Mesodermal cell (in vitro differentiated cells): ENCODE measurements around the gene RBBP7.

Source experiments
- H3K27ac ChIP-seq: 2 replicates; pipeline ENCODE4 v1.7.0; 2013; ENCODE audit warnings: mild to moderate bottlenecking, low read depth, low read length, moderate library complexity; ENCODE audit not compliant: severe bottlenecking
- H3K36me3 ChIP-seq: 2 replicates; pipeline ENCODE4 v1.7.1; 2013; ENCODE audit warnings: mild to moderate bottlenecking, low read length, moderate library complexity; ENCODE audit not compliant: control insufficient read depth, insufficient read depth
- H3K4me1 ChIP-seq: one replicate; pipeline ENCODE4 v1.7.1; 2013; ENCODE audit warnings: mild to moderate bottlenecking, low read length; ENCODE audit not compliant: insufficient read depth, control insufficient read depth, poor library complexity, severe bottlenecking
- H3K4me3 ChIP-seq: 2 replicates; pipeline ENCODE4 v1.7.0; 2013; ENCODE audit warnings: low read length, control low read depth, mild to moderate bottlenecking; ENCODE audit not compliant: insufficient read depth, poor library complexity, severe bottlenecking; ENCODE audit errors: extremely low read depth
- H3K9me3 ChIP-seq: 2 replicates; pipeline ENCODE4 v1.7.1; 2013; ENCODE audit warnings: mild to moderate bottlenecking, low read length, moderate library complexity; ENCODE audit not compliant: control insufficient read depth
- WGBS, 2 experiments: methylation state at CpG; one replicate each; pipeline ENCODE4 v1.1.5; 2013; ENCODE audit warnings: missing lambda C conversion rate in 2 of 2; ENCODE audit not compliant: insufficient coverage in 2 of 2; 5-methylcytosine and 5-hydroxymethylcytosine counted together

RBBP7 gene

DNA sequence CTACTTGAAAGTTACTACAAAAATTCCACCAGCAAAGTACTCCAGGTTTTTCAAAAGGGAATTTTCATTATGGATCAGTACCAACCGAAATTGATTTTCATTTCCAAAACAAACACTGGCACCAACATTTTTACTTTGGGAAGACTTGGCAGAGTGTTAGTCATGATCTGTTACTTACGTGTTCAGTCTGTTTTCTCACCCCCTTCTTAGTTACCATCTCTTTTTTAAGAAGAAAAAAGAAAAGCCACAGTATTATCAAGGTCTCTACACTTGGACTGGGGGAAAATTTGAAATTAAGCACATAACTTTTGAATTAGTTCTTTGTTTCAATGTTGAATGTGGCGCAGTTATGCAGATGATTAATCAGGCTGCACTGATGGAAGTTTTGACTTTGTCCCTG is 27.5 kb downstream of the RBBP7 start:
- WGBS, 2 experiments = 100% methylated on average over 1 of the region's 3 CpGs

DNA sequence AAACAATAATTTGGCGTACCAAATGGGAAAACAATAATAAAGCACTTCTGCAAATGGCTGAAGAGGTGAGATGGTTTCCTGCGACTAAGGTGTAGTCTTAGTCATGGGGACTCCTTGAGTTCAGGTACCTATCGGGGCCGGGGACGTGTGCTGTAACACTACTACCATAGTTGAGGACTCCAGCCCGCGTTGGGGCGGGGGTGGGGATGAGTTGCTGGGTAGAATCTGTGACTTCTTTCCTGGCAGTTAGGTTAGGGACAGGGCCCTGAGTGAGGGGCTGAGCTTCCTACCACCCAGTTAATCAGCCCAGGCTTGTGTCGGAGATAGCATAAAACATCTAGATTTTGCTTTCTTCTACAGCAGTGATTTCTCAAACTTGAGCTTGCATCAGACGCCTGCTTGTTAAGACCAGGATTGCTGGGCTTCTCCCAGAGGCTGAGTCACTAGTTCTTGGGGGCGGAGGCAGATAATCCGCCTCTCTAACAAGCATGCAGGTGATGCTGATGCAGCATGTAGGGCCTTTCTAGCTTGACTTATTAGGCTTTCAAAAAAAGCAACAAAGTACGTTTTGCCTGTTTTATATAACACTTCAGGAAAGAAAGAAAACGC is 30.2 kb downstream of the RBBP7 start:
- 88 to 93% methylated on average over 4 to 6 of the region's 14 CpGs for WGBS, 2 experiments

More for the DNA sequence above, 27.5 kb downstream of the RBBP7 start:
- peaks cover 60% of the 10 kb centered on the region for H3K36me3 ChIP-seq
- H3K9me3 ChIP-seq = no peaks in the 10 kb centered on the region
- peaks cover 19% of the 10 kb centered on the region for H3K4me1 ChIP-seq
- H3K4me3 ChIP-seq = no peak overlapping the region
- no peak overlapping the region for H3K27ac ChIP-seq

DNA sequence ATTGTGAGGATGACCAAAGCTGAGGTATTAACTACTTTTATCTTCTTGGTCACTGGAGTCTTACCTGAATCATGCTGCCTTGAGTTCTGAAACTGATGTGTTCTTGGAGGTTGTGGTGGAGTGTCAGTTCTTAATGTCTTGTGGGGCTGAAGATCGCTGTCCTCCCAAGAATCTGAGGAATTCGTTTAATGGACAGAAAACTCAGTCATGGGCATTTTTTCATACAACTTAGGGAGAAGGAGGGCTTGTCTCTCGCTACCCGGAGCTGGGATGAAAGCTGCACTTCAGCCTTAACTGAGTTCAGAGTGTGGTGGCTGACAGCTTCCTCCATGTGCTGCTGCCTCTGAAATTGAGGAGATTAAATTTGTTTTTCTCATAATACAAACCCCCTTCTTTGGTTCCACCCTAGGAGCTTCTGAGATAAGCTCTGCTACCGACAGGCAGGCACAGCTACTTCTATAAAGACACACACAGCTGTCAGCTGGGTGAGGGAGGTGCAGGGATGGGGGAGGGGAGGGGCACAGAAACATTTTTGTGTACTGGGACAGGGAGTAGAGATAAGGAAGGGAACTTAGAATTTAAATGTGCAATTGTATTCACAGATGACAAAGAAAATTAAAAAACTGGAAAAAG is 30.8 kb downstream of the RBBP7 start:
- WGBS, 2 experiments = no CpG with 5 or more reads among the region's 5 CpGs
- peaks cover 36% of the 10 kb centered on the region for H3K36me3 ChIP-seq
- peak overlapping the region; percentile 73 for H3K27ac ChIP-seq
- H3K9me3 ChIP-seq = no peaks in the 10 kb centered on the region
- H3K4me3 ChIP-seq = no peak overlapping the region
- H3K4me1 ChIP-seq = peaks cover 20% of the 10 kb centered on the region

More for the DNA sequence above, 30.2 kb downstream of the RBBP7 start:
- Histone ChIP-seq H3K4me1 (peaks cover 19% of the 10 kb centered on the region), H3K36me3 (peaks cover 42% of the 10 kb centered on the region), H3K27ac (peak overlapping the region; percentile 73), H3K9me3 (no peaks in the 10 kb centered on the region), H3K4me3 (no peak overlapping the region)

DNA sequence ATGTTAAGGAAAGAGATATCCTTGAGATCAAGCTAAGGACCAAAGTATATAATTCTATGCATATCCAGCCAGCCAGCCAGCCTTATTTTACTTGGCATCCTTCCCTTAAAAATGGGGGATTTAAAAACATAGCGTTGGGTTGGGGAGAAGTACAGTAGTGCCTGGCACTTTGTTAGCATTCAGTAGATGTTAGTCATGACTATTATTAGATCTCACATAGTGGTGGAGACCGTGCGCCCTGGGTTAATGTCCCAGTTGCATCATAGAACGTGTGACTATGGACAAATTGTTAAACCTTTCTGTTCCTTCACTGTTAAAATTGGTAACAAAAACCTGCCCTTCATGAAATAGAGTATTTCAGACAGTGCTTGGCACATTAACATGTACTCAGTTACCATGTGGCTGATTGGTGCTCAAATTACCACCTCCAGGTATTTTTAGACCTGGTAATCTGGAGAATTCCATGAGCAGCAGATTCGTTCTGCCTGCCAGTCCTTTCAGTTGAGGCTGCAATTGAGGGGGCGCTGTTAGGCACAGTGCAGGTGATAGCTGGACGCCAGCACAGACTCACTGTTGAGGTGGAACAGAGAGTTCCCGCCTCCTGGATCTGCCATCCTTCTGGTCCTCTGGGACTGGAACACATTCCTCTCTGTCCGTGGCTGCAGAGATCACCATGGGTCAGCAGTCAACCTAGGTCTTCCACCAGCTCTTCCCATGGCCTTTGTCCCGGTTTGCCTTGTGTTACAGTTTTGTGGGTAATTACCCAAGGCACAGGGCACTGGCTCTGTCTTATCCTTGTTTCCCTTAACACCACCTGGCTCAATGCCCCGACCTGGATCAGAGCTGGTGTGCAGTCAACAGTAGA is 31.7 kb downstream of the RBBP7 start:
- WGBS, 2 experiments = 90 to 93% methylated on average over 2 to 4 of the region's 11 CpGs

DNA sequence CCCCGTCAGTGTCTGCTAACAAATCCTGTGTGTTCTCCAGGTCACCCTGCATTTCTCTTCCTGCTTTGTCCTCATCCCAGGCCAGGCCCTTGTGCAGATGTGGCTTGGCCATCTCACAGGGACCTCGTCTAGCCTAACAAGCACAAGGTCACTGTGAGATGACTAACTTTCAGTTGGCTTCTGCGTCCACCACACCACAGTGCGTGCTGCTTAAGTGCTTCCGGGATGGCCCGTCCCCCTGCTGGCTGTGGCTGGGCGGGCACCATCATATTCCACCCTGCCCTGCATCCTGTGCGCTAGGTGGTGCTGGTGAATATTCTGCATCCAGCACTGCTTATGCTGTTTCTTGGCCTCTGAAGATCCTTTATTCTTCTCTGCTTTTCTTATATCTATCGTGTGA is 33.8 kb downstream of the RBBP7 start:
- H3K4me1 ChIP-seq = peaks cover 27% of the 10 kb centered on the region
- peaks cover 24% of the 10 kb centered on the region for H3K36me3 ChIP-seq
- 69 to 91% methylated on average over 5 of the region's 9 CpGs for WGBS, 2 experiments

More for the DNA sequence above, 31.7 kb downstream of the RBBP7 start:
- peak overlapping the region; percentile 29 for H3K27ac ChIP-seq
- H3K4me3 ChIP-seq = no peak overlapping the region
- H3K36me3 ChIP-seq = peaks cover 28% of the 10 kb centered on the region
- H3K9me3 ChIP-seq = no peaks in the 10 kb centered on the region
- H3K4me1 ChIP-seq = peaks cover 24% of the 10 kb centered on the region

DNA sequence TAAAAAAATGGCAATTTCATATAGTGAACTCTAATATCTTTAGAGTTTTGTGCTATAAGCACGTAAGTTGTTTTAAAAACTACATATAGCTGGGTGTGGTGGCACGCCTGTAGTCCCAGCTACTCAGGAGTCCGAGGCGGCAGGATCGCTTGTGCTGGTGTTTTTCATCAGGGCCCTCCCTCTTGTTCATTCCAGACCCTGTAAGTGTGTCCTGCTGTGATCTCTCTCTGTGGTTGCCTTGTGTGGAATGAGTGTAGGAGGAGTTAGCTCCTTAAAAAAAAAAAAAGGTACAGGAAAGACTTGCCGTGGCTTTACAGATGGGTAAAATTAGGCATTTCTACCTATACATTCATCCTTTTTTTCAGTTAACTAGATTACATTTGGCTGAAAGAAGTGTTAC is 35.4 kb downstream of the RBBP7 start:
- no CpG with 5 or more reads among the region's 6 CpGs for WGBS, 2 experiments
- Histone ChIP-seq H3K4me1 (peaks cover 25% of the 10 kb centered on the region), H3K4me3 (no peak overlapping the region), H3K36me3 (peaks cover 30% of the 10 kb centered on the region), H3K9me3 (no peaks in the 10 kb centered on the region), H3K27ac (no peak overlapping the region)

More for the DNA sequence above, 33.8 kb downstream of the RBBP7 start:
- Histone ChIP-seq H3K27ac (no peak overlapping the region), H3K4me3 (no peak overlapping the region), H3K9me3 (no peaks in the 10 kb centered on the region)

DNA sequence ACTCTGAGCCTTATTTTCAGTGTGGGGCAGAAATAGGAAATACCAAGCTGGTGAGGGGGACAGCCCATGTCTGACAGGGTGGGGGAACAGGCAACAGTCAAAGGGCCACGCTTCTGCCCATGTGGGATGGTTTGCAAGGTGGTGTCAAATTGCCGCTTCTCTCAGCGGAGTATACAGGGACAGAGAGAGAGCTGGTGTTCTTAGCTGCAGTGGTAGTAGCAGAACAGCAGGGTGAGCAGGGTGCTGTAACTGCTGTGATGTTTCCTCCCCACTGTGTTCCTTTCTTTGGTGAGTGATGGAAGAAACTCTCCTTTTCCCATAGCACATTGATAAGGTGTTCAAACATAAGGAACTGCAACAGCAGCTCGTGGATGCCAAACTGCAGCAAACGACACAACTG is 37.9 kb downstream of the RBBP7 start:
- Histone ChIP-seq H3K4me3 (no peak overlapping the region), H3K36me3 (peaks cover 25% of the 10 kb centered on the region), H3K27ac (no peak overlapping the region), H3K9me3 (no peaks in the 10 kb centered on the region), H3K4me1 (peaks cover 8% of the 10 kb centered on the region)
- whole genome bisulfite sequencing, 2 experiments = 83% methylated on average over 3 of the region's 5 CpGs; no CpG with 5 or more reads in 1 of the 2 experiments

DNA sequence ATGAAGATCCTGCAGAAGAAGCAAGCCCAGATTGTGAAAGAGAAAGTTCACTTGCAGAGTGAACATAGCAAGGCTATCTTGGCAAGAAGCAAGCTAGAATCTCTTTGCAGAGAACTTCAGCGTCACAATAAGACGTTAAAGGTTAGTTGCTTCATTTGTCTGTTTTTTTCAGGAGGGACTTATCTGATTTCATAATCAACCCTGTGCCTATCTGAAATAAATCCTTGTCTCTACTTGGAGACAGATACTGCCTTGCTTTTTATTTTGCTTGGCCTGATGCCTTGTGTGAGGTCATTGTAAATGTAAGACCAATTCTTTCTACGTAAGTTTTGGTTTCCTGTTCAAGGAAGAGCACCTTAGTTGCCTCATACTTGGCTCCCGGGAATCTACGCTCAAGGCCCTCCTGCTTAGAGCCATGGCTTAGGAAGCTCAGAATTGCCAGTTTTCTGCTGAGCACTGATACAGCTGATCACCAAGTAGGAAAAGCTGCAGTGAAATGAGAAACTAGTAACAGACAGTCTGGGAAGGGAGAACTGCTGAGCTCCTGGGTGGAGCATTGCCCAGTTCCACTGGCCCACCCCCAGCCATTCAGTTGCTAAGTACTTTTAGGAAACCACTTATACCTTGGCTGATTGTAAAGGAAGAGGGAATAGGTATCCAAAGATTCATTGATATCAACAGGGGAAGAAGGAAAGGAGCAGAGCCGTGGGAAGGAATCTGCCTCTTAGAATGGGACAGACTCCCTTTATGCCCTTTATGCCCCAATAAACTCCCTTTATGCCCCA is 41.8 kb downstream of the RBBP7 start:
- Histone ChIP-seq H3K36me3 (peaks cover 20% of the 10 kb centered on the region), H3K9me3 (no peaks in the 10 kb centered on the region), H3K27ac (no peak overlapping the region), H3K4me1 (peaks cover 3% of the 10 kb centered on the region), H3K4me3 (no peak overlapping the region)
- 96 to 97% methylated on average over 4 to 5 of the region's 6 CpGs for WGBS, 2 experiments

DNA sequence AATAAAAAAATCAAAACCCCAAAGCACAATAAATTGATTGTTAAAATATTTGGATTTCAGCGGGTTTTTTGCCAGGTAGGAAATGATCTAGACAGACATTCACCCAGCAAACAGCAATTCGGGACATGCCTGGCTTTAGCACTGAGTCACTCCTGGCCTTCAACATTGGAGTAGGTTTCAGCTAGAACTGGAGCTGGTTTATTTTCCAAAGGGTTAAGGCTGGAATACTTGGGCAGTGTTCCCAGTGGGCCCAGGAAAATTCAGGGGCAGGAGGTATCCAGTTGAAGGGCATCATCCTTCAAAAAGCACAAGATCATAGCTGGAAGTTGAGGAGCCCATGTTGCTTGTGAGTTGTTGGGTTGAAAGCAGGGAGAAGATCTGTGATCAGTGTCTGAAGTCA is 42.9 kb downstream of the RBBP7 start:
- H3K4me1 ChIP-seq = peaks cover 3% of the 10 kb centered on the region
- H3K27ac ChIP-seq = no peak overlapping the region
- no peaks in the 10 kb centered on the region for H3K9me3 ChIP-seq
- H3K4me3 ChIP-seq = no peak overlapping the region
- 100% methylated on average over 1 of the region's 2 CpGs; no CpG with 5 or more reads in 1 of the 2 experiments for WGBS, 2 experiments
- peaks cover 21% of the 10 kb centered on the region for H3K36me3 ChIP-seq

DNA sequence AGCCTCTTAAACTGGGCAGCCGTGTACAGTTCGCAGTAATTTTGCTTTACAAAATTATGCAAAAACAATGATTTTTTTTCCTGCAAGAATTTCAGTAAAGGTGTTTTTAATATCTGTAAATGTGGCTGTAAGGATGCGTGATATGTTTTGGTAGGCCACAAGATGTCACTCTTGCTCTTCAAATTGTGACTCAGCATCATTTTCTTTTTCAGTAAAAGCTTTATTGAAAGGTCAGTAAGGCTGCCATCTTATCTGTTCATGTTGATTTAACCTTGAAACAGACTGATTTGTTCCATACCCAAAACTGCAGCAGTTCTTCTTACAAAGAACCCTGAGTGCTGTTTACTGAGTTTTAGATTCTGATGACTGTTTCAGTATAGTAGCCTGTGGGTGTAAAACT is 44.0 kb downstream of the RBBP7 start:
- H3K4me3 ChIP-seq = no peak overlapping the region

More for the DNA sequence above, 44.0 kb downstream of the RBBP7 start:
- Histone ChIP-seq H3K27ac (no peak overlapping the region), H3K36me3 (peaks cover 19% of the 10 kb centered on the region), H3K9me3 (no peaks in the 10 kb centered on the region), H3K4me1 (no peaks in the 10 kb centered on the region)
- WGBS, 2 experiments = no CpG with 5 or more reads among the region's 3 CpGs
